HEK293 (cell line): ENCODE measurements around the gene NHLRC1.
A peak's percentile ranks its signal among the peaks of the same experiment; 100 is the strongest.

Experiments used
- CTCF ChIA-PET: fragments of 350-600 bp; formaldehyde crosslinking; extraction: SDS; loops from one replicate; lab custom pipeline; 2021; ENCODE audit warnings: antibody characterized with exemption; lab: Yijun Ruan, JAX
- POLR2A ChIA-PET: fragments of 300-600 bp; formaldehyde crosslinking; extraction: SDS; loops from one replicate; lab custom pipeline; 2020; ENCODE audit warnings: antibody characterized with exemption, inconsistent platforms; lab: Yijun Ruan, JAX
- H3K27ac ChIP-seq: fragments of 200-500 bp; sonication (Bioruptor generic); 2 replicates; pipeline ENCODE4 v1.5.1; 2014; ENCODE audit warnings: low read depth, low read length, control low read depth, inconsistent platforms; ENCODE audit errors: extremely low read depth
- H3K36me3 ChIP-seq, 2 experiments: fragments of 200-500 bp in 1 of 2; sonication (Bioruptor generic) in 1 of 2; 1 replicate in 1 of 2; 2 replicates in 1 of 2; pipeline ENCODE4 v1.5.1; 2014 to 2017; ENCODE audit warnings: inconsistent platforms in 2 of 2, low read length in 2 of 2; ENCODE audit not compliant: control insufficient read depth in 2 of 2, insufficient read depth in 1 of 2
- H3K4me1 ChIP-seq: fragments of 200-500 bp; sonication (Bioruptor generic); 2 replicates; pipeline ENCODE4 v1.5.1; 2014; ENCODE audit warnings: mild to moderate bottlenecking, low read length, inconsistent platforms; ENCODE audit not compliant: control insufficient read depth, insufficient read depth
- H3K4me3 ChIP-seq: 2 replicates; pipeline ENCODE4 v1.5.1; 2011; ENCODE audit warnings: low read depth, mild to moderate bottlenecking, control low read depth, low read length, moderate library complexity
- H3K9me3 ChIP-seq: fragments of 200-500 bp; sonication (Bioruptor generic); 2 replicates; pipeline ENCODE4 v1.5.1; 2014; ENCODE audit warnings: low read depth, low read length, inconsistent platforms; ENCODE audit not compliant: control insufficient read depth, insufficient read depth
- EGR2 ChIP-seq: fragments of 450-650 bp; formaldehyde crosslinking; IDR thresholded peaks from 2 replicates; pipeline ENCODE4 v1.5.1; 2016; ENCODE audit warnings: low read depth, missing biosample characterization, missing genetic modification characterization
- KLF1 ChIP-seq: fragments of 450-650 bp; formaldehyde crosslinking; IDR thresholded peaks from 2 replicates; pipeline ENCODE4 v1.5.1; 2016; ENCODE audit warnings: missing biosample characterization, missing genetic modification characterization
- KLF17 ChIP-seq: fragments of 450-650 bp; formaldehyde crosslinking; IDR thresholded peaks from 2 replicates; pipeline ENCODE4 v1.5.1; 2016; ENCODE audit warnings: missing biosample characterization, missing genetic modification characterization
- MEIS1 ChIP-seq: sonication (generic); formaldehyde crosslinking; IDR thresholded peaks from 2 replicates; pipeline ENCODE4 v1.8.1; 2022; ENCODE audit warnings: missing genetic modification reagents, mild to moderate bottlenecking, borderline replicate concordance
- ZFP37 ChIP-seq: fragments of 450-650 bp; formaldehyde crosslinking; IDR thresholded peaks from 2 replicates; pipeline ENCODE4 v1.5.1; 2016; ENCODE audit warnings: missing biosample characterization, missing genetic modification characterization
- ZIC2 ChIP-seq: fragments of 450-650 bp; formaldehyde crosslinking; IDR thresholded peaks from 2 replicates; pipeline ENCODE4 v1.5.1; 2016; ENCODE audit warnings: missing biosample characterization, missing genetic modification characterization
- ZNF10 ChIP-seq: fragments of 450-650 bp; formaldehyde crosslinking; IDR thresholded peaks from 2 replicates; pipeline ENCODE4 v1.5.1; 2017; ENCODE audit warnings: missing biosample characterization, missing genetic modification characterization
- ZNF132 ChIP-seq: fragments of 450-650 bp; formaldehyde crosslinking; IDR thresholded peaks from 2 replicates; pipeline ENCODE4 v1.5.1; 2017; ENCODE audit warnings: missing biosample characterization, missing genetic modification characterization, borderline replicate concordance
- ZNF146 ChIP-seq: fragments of 450-650 bp; formaldehyde crosslinking; IDR thresholded peaks from 2 replicates; pipeline ENCODE4 v1.5.1; 2016; ENCODE audit warnings: missing biosample characterization, missing genetic modification characterization
- ZNF148 ChIP-seq: fragments of 450-650 bp; formaldehyde crosslinking; IDR thresholded peaks from 2 replicates; pipeline ENCODE4 v1.5.0; 2017; ENCODE audit warnings: missing biosample characterization, missing genetic modification characterization, borderline replicate concordance
- ZNF155 ChIP-seq: fragments of 450-650 bp; formaldehyde crosslinking; IDR thresholded peaks from 2 replicates; pipeline ENCODE4 v1.5.1; 2016; ENCODE audit warnings: missing biosample characterization, missing genetic modification characterization
- ZNF157 ChIP-seq: fragments of 450-650 bp; formaldehyde crosslinking; IDR thresholded peaks from 2 replicates; pipeline ENCODE4 v1.5.1; 2016; ENCODE audit warnings: missing biosample characterization, missing genetic modification characterization
- ZNF174 ChIP-seq: fragments of 450-650 bp; formaldehyde crosslinking; IDR thresholded peaks from 2 replicates; pipeline ENCODE4 v1.5.0; 2017; ENCODE audit warnings: missing biosample characterization, mild to moderate bottlenecking, missing genetic modification characterization
- ZNF239 ChIP-seq: fragments of 450-650 bp; formaldehyde crosslinking; IDR thresholded peaks from 2 replicates; pipeline ENCODE4 v1.5.1; 2016; ENCODE audit warnings: missing biosample characterization, missing genetic modification characterization
- ZNF24 ChIP-seq: fragments of 450-650 bp; formaldehyde crosslinking; IDR thresholded peaks from 2 replicates; pipeline ENCODE4 v1.5.1; 2016; ENCODE audit warnings: missing biosample characterization, missing genetic modification characterization
- ZNF350 ChIP-seq: fragments of 450-650 bp; formaldehyde crosslinking; IDR thresholded peaks from 2 replicates; pipeline ENCODE4 v1.5.0; 2017; ENCODE audit warnings: missing biosample characterization, mild to moderate bottlenecking, missing genetic modification characterization
- ZNF354C ChIP-seq: fragments of 450-650 bp; formaldehyde crosslinking; IDR thresholded peaks from 2 replicates; pipeline ENCODE4 v1.5.1; 2016; ENCODE audit warnings: missing biosample characterization, missing genetic modification characterization, low read depth, borderline replicate concordance
- ZNF394 ChIP-seq: fragments of 450-650 bp; formaldehyde crosslinking; IDR thresholded peaks from 2 replicates; pipeline ENCODE4 v1.5.1; 2016; ENCODE audit warnings: missing biosample characterization, missing genetic modification characterization, mild to moderate bottlenecking, moderate library complexity, borderline replicate concordance
- ZNF513 ChIP-seq: fragments of 450-650 bp; IDR thresholded peaks from 2 replicates; pipeline ENCODE4 v1.5.1; 2018; ENCODE audit warnings: missing biosample characterization, missing genetic modification characterization
- ZNF521 ChIP-seq: fragments of 450-650 bp; formaldehyde crosslinking; IDR thresholded peaks from 2 replicates; pipeline ENCODE4 v1.5.1; 2017; ENCODE audit warnings: missing biosample characterization, mild to moderate bottlenecking, missing genetic modification characterization
- ZNF548 ChIP-seq: fragments of 450-650 bp; formaldehyde crosslinking; IDR thresholded peaks from 2 replicates; pipeline ENCODE4 v1.5.1; 2016; ENCODE audit warnings: missing biosample characterization, missing genetic modification characterization
- ZNF549 ChIP-seq: fragments of 450-650 bp; IDR thresholded peaks from 2 replicates; pipeline ENCODE4 v1.5.1; 2018; ENCODE audit warnings: missing biosample characterization, missing genetic modification characterization, mild to moderate bottlenecking, inconsistent platforms, moderate library complexity
- ZNF555 ChIP-seq: fragments of 450-650 bp; formaldehyde crosslinking; conservative IDR thresholded peaks from 2 replicates; pipeline ENCODE4 v1.5.1; 2017; ENCODE audit warnings: missing biosample characterization, mild to moderate bottlenecking, missing genetic modification characterization, inconsistent platforms
- ZNF560 ChIP-seq: fragments of 450-650 bp; formaldehyde crosslinking; IDR thresholded peaks from 2 replicates; pipeline ENCODE4 v1.5.1; 2017; ENCODE audit warnings: missing biosample characterization, missing genetic modification characterization, borderline replicate concordance
- ZNF660 ChIP-seq: fragments of 450-650 bp; IDR thresholded peaks from 2 replicates; pipeline ENCODE4 v1.5.1; 2018; ENCODE audit warnings: missing biosample characterization, mild to moderate bottlenecking, missing genetic modification characterization
- ZNF677 ChIP-seq: fragments of 450-650 bp; IDR thresholded peaks from 2 replicates; pipeline ENCODE4 v1.5.0; 2018; ENCODE audit warnings: missing biosample characterization, mild to moderate bottlenecking, missing genetic modification characterization, moderate library complexity
- ZNF830 ChIP-seq: fragments of 450-650 bp; IDR thresholded peaks from 2 replicates; pipeline ENCODE4 v1.5.0; 2018; ENCODE audit warnings: missing biosample characterization, missing genetic modification characterization, low read depth, mild to moderate bottlenecking, moderate library complexity

The NHLRC1 gene

GRCh38 chr6:18154507-18155149 is 32.2 kb upstream of the NHLRC1 start, which contains the start of gene TPMT (continued):
- TF ChIP-seq KLF17 (tag by site-specific recombination) (no peak; the same call in 1 of the 2 replicates), ZNF132 (tag by site-specific recombination) (no peak), ZNF174 (tag by site-specific recombination) (no peak), ZNF157 (tag by site-specific recombination) (no peak), ZNF660 (tag by site-specific recombination) (0 out of 2 replicates have a peak, but pooled peaks have one; percentile 18), ZNF830 (tag by site-specific recombination) (no peak), ZNF513 (tag by site-specific recombination) (no peak), ZNF350 (no peak), ZNF146 (tag by site-specific recombination) (no peak), ZNF521 (tag by site-specific recombination) (no peak), ZNF354C (no peak)
- TF ChIP-seq, all 188 proteins: peak for 38

GRCh38 chr6:18153311-18153703 is 30.8 kb upstream of the NHLRC1 start:
- ChIA-PET POLR2A (no interaction called here), CTCF (interaction anchor here (1.0 kb wide), 1 partner anchor 1188 kb away, joined by 3 read pairs; no protein-coding TSS in a partner anchor)
- Histone ChIP-seq H3K4me1 (peaks cover 3% of the 10 kb centered on the region; the same call in 1 of the 2 replicates), H3K4me3 (no peak overlapping the region), H3K27ac (no peak overlapping the region), H3K36me3 (peaks cover 0 to 2% of the 10 kb centered on the region in 2 experiments; a peak in 1 of 3 replicates), H3K9me3 (no peaks in the 10 kb centered on the region)
- no peak for TF ChIP-seq ZNF155

- Histone ChIP-seq H3K36me3 (peaks cover 0 to 5% of the 10 kb centered on the region in 2 experiments; a peak in 1 of 3 replicates), H3K9me3 (no peaks in the 10 kb centered on the region), H3K27ac (no peak overlapping the region), H3K4me1 (peaks cover 5% of the 10 kb centered on the region; the same call in 1 of the 2 replicates), H3K4me3 (no peak overlapping the region)
- POLR2A ChIA-PET = no interaction called here
- CTCF ChIA-PET = no interaction called here
- no peak for TF ChIP-seq ZNF560
- TF ChIP-seq MEIS1 (CRISPR knock-in tag) = no peak
- no peak for TF ChIP-seq ZNF677
- TF ChIP-seq ZNF549 = no peak
- no peak for TF ChIP-seq ZNF24
- TF ChIP-seq ZNF548 = no peak
- TF ChIP-seq EGR2 = no peak
- no peak for TF ChIP-seq ZNF394 (tag by site-specific recombination)
- TF ChIP-seq ZIC2 (tag by site-specific recombination) = no peak
- no peak for TF ChIP-seq ZNF10 (tag by site-specific recombination)
- TF ChIP-seq ZNF555 = no peak
- TF ChIP-seq ZNF239 (tag by site-specific recombination) = no peak
- no peak for TF ChIP-seq ZFP37 (tag by site-specific recombination)
- TF ChIP-seq ZNF148 = no peak
- no peak for TF ChIP-seq KLF1 (tag by site-specific recombination)
Observed at GRCh38 chr6:18151801-18152200, 29.3 kb upstream of the NHLRC1 start.
